HG03108 (cell line): ENCODE results near the gene STK11.
"Not testable (repeated sequence)": the region's sequence is repeated elsewhere in the genome, so short reads cannot be mapped to it uniquely, and the experiment has no call there.

Source experiments
- ATAC-seq: cut with Tn5 transposase; IDR thresholded peaks from one replicate; pipeline ENCODE4 v1.9.1; 2021; ENCODE audit warnings: moderate library complexity; ENCODE audit not compliant: unreplicated experiment

The STK11 gene

DNA sequence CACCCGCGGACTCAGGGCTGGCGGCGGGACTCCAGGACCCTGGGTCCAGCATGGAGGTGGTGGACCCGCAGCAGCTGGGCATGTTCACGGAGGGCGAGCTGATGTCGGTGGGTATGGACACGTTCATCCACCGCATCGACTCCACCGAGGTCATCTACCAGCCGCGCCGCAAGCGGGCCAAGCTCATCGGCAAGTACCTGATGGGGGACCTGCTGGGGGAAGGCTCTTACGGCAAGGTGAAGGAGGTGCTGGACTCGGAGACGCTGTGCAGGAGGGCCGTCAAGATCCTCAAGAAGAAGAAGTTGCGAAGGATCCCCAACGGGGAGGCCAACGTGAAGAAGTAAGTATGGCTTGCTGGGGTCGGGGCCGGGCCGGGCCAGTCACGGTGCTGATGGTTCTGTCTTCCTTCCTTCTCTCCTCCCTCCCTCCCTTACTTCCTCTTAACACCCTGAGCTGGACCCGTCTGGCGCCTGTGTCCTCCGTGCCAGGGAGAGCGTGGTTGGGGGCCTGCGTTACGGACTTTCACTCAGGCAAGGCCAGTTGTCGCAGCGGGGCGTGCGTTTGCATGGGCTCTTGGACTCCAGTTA lies 1.4 kb downstream of the STK11 start:
- ATAC-seq: no peak

DNA sequence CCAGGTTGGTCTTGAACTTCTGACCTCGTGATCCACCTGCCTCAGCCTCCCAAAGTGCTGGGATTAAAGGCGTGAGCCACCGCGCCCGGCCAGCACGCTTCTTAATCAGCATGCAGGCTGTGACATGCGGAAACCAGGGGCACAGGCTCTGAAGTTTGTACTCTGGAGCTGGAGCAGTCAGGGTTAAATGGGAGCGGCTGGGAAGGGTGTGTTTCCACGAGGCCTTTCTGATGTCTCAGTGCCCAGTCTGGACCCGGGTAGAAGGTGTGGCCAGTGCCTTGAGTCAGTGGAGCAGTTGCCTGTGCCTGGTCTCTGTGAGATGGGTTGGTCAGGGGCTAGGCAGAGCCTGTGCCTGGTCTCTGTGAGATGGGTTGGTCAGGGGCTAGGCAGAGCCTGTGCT lies 3.3 kb downstream of the STK11 start:
- ATAC-seq: not testable (repeated sequence)

DNA sequence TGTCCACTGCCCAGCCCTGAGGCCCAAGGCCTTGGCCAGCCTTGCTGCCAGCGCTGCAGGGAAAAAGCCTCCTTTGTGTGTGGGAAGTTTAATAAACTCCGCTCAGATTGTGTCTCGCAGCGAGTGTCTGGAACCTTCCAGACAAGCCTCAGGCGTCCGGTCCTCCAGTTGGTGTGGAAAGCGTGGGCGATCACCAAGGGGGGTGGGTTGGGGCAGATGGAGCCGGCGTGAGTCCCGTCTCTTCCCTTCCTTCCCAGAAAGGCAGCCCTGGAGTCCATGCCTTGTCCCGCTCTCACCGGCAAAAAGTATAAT lies 4.6 kb downstream of the STK11 start:
- ATAC-seq: no peak

DNA sequence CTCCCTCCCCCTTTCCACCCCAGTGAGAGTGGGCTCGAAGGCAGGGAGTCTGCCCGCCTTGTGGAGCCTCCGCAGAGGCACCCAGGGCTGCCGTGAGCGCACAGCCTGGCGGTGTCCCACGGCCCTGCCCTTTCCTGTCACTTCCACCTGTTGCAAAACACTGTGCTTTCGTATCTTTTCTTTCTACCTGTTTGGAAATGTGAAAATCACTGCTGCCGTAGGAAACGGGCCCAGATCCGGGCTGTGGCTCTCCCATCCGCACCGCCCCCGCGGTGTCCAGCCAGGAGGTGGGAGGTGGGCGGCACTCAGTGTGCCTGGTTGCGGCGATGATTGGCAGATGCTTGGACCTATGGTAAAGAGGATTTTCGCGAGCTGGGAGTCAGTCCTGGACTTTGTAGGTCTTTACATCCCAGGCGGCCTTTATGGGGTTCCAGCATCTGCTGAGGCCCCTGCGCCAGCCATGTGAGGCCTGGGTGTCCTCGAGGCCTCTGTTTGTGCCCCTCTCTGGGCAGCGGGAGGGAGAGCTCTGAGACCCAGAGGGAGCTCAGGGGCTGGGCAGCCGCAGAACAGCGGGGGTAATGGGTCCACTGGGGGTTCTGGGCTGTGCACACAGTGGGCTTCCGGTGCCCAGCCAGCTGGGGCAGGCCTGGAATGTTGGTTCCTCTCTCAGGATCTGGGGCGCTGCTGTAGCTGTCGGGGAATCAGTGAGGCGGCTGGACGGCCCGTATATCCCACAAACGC lies 6.1 kb downstream of the STK11 start:
- no peak for ATAC-seq

DNA sequence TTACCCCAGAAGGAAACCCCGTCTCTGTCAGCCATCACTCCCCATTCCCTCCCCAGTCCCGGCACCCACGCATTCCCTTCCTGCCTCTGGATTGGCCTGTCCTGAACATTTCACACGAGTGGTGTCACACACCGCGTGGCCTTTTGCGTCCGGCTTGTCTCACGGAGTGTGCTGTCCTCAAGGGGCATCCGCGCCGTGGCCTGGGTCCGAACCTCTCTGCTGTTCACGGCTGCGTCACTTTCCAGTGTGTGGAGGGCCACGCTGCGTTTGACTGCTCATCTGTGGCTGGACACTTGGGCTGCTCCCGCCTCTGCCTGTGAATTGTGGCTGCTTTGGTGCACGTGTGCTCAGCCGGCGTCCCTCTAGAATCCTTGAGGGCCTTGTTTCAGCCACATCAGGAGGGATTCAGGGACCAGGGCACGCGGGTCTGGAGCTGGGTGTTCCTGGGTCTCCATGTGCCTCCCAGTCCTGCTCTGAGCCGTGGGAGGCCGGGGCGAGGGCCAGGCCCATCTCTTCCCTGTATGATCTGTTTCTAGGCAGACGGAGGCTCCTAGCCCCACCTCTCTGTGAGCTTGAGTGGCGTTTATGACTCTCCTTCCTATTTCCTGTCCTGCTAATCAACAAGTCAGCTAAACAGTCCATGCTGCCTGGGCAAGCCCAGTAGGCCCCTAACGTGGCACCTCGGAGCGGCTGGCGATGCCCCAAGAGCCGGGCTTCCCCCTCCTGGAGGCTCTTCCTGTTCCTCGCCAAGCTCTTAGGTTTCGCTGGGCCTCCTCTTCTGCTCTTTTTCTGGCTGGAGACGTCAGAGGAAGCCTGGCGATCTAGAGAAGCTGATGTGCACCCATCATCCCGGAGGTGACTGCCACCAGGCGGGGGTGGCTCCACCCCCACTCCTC lies 8.1 kb downstream of the STK11 start:
- ATAC-seq: no peak

DNA sequence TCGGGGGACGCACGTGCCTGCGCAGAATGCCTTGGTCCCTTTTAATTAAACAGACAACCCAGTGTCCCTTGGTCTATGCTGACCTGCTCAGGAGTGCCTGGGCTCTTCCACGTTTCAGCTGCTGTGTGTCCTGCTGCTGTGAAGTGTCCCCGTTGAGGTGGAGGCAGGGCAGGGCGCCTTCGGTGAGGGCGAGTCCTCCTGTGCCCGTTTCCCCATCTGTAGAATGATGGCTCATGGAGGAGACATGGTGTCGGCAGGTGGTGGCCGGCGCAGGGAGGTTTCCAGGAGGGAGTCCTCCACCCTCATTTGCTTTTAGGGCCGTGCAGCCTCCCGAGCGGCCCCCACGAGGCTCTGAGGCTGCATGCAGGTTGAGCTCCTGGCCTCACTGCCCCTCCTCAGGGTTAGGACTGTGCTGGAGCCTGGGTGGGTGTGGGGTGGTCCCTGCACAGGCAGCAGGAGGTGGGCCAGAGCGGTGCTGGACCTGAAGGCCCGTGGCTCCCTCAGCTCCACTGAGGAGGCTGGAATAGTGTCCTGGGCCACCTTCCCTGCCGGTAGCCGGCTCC lies 8.8 kb downstream of the STK11 start:
- ATAC-seq: no peak

DNA sequence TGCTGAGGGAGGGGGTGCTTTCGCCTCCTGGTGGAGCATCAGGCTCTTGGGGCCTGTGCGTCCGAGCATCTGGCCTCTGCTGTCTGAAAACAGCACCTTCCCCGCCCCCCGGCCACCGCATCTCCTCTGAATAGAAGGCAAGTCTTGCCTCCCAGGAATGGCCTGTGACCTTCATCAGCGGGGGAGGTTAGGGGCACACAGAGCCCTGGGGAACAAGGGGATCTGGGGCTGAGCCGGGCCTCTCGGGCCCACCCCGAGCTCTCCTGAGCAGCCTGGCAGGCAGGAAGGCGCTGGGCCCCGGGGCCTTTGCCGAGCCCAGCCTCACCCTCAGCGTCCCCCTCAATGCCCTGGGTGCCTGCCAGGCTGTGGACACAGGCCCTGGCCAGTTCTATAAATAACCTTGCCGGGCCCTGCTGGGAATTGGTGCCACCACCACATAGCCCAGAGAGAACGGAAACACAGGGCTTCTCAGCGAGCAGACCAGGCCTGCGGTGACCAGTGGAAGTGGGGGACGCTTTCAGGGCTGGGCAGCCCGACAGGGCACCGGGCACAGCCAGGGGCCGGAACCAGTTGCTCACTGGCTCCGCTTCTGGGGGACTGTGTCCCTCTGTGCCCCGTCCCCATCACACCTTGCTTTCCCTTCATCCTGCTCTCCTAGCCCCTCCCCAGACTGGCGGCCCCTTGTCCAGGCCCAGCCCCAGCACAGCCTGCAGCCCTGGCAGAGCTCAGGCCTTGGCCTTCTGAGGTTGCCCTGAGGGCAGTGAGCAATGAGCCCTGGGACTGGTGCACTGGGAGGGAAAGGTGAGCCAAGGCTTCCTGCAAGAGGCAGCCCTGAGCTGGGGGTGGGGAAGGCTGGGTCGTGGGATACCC lies 9.5 kb downstream of the STK11 start:
- no peak for ATAC-seq

DNA sequence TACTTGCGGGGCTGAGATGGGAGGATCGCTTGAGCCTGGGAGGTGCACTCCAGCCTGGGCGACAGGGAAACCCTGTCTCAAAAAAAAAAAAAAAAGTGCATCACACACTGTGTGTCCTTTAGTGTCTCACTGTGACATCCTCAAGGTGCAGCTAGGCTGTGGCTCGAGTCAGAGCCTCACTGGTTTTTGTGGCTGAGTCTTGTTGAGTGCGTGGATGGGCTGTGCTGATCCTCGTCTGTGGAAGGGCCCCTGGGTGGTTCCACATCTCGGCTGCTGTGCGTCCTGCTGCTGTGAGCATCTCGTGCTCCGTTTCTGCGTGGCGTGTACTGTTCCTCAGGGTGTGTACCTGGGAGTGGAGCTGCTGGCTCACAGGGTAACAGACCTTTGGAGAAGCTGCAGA lies 11.2 kb downstream of the STK11 start:
- no peak for ATAC-seq

DNA sequence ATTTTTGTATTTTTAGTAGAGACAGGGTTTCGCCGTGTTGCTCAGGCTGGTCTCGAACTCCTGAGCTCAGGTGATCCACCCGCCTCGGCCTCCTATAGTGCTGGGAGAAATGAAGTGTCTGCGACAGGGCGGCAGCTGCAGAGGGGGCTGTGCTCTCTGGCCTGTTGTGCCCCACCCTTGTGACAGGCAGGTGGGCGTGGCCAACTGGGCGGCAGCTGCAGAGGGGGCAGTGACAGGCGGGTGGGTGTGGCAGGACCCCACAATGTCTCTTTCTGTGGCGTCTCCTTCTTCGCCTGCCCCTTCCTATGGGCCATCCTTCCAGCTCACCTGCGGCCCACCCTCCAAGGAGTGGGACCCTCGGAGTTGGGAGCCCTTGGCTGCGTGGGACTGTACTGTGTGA lies 11.8 kb downstream of the STK11 start:
- no peak for ATAC-seq

DNA sequence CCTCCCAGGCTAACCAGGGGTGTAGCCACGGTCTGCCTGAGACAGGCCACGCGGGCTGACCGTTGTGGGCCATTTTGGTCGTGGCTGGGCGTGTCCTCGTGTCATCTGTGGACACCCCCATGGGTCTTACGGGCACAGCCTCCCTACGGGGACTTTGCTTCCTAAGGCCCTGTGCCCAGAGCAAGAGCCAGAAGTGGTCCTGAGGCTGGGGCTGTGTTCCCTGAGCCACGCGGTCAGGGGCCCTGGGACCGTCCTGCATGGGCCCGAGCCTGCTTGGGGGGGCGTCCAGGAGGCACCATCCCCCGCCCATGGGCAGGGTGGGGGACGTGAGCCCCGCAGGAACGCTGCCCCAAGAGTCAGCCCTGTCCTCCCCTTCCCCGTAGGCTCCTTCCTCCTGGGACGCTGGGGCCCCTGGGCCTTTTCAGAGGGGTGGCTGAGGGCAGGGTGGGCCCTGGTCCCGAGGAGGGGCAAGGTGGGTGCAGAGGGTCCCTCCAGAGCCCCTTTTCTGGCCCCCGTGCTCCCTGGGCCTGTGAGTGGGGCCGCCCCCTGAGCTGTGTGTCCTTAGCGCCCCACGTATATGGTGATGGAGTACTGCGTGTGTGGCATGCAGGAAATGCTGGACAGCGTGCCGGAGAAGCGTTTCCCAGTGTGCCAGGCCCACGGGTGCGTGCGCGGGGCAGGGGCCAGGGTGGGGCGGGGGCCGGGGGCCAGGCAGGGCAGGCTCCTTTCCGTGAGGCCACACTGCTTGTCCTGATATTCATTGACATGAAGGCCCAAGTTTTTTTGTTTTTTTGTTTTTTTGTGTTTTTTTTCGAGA lies 13.4 kb downstream of the STK11 start:
- no peak for ATAC-seq

DNA sequence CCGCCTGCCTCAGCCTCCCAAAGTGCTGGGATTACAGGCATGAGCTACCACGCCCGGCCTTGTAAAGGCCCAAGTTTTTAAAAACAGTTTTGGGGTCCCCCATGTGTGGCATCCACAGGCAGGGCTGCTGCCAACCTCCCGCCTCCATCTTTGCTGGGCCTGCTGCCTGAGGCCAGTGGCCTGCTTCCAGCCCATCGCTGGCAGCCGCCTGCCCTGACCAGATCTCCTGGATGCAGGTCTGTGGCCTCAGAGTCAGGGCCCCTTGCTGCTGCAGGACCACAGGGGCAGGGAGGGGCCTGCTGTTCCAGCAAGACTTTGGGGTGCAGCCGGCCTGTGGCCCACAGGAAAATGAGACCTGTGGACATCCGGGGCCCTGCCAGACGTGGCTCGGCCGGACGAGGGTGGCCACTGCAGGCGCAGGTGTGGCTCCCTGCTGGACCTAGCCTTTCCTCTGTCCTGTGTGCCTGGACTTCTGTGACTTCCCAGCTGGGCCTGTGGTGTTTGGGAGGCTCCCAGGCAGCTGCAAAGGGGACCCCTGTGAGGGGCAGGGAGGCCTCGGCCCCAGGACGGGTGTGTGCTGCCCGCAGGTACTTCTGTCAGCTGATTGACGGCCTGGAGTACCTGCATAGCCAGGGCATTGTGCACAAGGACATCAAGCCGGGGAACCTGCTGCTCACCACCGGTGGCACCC lies 14.4 kb downstream of the STK11 start:
- no peak for ATAC-seq

DNA sequence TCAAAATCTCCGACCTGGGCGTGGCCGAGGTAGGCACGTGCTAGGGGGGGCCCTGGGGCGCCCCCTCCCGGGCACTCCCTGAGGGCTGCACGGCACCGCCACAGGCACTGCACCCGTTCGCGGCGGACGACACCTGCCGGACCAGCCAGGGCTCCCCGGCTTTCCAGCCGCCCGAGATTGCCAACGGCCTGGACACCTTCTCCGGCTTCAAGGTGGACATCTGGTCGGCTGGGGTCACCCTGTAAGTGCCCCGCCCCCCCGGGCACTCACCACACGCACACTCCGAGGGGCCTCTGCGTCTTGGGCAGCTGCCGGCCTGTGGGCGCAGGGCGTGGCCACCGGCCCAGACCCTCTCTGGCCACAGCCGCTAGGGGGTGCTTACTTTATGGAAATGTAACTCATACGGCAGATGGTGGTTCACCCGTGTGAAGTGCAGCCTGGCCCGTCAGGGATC lies 14.9 kb downstream of the STK11 start:
- ATAC-seq: no peak

DNA sequence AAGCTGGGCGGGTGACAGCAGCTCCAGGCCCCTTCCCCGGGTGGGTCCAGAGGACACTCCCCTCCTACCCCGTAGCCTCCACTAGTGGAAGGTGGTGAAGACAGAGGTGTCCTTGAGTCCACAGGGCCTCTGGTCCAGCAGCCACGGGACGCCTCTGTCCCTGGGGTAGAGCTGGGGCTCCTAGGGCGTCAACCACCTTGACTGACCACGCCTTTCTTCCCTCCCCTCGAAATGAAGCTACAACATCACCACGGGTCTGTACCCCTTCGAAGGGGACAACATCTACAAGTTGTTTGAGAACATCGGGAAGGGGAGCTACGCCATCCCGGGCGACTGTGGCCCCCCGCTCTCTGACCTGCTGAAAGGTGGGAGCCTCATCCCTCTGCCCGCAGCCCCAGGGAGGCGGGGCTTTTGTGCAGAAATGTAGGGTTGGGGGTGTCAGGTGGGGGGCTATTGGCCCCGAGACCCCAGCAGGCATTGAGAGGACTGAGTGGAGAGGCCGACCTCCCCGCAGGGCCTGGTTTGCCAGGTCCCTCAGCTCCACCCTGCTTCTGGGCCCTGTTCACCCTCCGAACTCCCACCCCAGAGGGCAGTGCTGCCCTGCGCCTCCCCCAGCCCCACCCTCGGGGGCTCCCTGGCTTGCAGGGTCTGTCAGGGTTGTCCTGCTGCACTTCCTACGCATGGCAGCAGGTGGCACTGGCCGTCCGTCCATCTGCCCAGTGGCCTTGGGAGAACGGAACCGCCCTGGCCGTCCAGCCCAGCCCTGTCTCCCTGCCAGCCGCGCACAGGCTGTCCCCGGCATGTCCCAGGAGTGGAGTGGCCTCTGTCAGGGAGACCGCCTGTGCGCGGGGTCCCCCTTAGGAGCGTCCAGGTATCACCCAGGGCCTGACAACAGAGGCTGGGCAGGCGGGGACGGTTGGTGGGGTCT lies 15.7 kb downstream of the STK11 start:
- ATAC-seq: no peak

DNA sequence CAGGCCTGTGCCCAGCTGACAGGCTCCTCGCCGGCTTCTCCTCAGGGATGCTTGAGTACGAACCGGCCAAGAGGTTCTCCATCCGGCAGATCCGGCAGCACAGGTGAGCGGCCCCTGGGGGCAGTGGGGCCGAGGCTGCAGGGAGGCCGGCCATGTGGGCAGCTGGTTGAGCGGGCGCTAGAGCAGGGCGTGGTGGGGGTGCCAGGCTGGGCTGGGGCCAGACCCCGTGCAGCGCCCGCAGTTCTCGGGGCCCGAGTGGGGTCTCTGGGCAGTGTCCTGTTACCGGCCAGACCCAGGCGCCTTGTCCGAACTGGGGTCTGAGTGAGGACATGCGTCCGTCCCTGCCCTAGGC lies 16.3 kb downstream of the STK11 start:
- ATAC-seq: no peak

DNA sequence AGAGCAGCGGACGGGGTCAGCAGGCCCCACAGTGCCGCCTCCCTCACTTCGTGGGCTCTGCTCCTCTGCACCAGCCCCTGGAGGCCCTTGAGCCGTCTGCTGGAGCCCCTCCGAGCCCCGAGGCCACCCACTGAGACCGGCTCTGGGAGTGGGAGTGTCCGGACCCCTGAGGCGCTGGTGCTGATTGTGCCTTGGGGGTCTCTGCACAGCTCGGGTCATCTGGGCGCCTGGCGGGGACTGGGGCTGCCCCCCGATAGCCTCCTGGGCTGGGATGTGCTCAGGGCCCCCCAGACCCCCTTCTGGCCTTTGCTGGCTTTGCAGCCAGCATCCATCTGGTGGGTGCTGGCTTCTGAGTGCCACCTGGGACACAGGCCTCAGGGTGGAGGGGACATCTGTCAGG lies 16.8 kb downstream of the STK11 start:
- ATAC-seq: no peak

DNA sequence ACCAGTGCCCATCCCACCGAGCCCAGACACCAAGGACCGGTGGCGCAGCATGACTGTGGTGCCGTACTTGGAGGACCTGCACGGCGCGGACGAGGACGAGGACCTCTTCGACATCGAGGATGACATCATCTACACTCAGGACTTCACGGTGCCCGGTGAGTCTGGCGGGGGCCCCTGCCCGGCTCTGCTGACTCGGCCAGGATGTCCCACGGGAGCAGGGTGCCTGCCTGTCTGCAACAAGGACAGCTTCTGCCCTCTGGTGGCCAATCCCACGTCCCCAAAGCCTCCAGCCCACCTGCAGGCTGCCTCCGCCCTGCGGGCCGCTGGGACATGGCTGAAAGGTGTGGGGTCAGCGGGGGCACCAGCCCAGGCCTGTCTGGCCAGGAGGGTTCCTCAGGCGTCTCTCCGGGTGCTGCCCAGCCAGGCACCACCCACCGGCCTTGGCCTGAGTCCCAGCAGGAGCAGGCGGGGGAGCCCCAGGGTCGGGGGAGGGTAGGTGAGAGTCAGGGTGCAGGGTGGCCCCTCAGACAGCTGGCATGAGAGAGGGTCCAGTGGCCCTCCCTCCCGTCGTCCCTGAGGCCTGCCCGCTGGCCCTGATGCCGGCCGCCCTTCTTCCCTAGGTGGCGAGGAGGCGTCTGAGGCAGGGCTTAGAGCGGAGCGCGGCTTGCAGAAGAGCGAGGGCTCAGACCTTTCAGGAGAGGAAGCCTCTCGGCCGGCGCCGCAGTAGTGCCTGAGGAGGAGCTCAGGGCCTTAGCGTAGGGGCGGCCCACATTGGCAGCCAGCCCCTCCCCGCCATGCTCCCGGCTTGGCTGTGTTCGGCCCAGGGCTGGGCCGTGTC lies 17.7 kb downstream of the STK11 start:
- no peak for ATAC-seq

DNA sequence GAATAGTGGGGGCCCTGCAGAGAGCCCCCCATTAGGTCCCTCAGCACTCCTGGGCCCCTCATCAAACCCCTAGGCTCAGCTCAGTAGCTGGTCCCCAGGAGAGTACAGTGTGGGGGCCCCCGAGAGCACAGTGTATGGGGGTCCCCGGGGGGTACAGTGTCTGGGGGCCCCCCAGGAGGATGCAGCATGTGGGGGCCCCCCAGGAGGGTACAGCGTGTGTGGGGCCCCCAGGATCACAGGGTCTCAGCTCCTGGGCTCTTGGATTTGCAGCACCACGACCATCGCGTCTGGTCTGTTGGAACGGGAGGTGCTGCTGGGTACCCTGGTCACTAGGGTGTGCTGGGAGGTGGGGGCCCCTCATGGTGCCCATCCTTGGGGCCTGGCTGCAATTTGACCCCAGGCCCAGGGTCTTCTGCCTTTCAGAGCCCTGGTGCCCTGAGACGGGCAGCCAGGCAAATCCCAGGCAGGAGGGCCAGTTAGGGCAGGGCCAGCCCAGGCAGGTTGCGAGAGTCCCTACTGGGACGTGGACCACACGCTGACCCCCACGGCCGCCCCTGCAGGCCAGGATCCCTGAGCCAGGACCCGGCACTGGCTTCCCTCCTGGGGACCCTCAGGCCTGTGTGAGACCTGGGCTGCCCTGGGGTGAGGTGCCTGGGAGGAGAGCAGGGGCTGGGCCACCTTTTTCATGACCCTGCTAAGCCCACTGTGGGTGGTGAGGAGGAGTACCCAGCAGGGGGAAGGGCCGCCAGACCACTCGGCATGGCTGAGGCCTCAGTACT lies 18.7 kb downstream of the STK11 start:
- ATAC-seq: no peak
